Ramos (cell line): ENCODE results near the gene ARPC5L.

Experiments used
- in situ Hi-C: fragments of 300-500 bp; cut with MboI; formaldehyde crosslinking; loops from one replicate; pipeline ENCODE4 v1.14.3; 2022; ENCODE audit warnings: low sequenced_read_pairs; ENCODE audit not compliant: unreplicated experiment

Gene ARPC5L

DNA sequence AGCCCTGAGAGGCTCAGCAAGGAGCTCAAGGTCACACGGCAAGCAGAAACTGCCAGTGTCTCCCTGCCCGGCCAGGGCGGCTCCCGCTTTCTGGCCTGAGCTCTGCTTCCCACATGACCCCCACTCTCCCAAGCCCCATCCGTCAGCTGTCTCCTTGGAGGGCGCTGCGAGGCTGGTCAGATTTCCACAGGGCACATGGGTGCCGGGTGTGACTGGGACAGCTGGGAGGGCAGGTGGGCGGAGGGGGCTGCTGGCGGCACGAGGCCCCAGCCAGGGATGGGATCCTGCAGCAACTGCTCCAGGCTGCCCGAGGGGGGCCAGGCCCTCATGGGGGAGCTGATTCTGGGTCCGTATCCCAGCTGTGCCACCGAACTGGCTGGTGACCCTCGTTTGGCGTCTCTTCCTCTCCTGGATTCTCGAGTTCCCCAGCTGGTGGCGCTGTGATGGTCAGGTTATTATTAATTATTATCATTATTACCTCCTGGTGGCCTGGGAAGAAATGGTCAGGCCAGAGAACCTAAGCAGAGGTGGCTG is 21.6 kb upstream of the ARPC5L start:
- in situ Hi-C loops, result loop anchor here (10.0 kb wide), 1 partner anchor 226 kb away; no protein-coding TSS in a partner anchor

DNA sequence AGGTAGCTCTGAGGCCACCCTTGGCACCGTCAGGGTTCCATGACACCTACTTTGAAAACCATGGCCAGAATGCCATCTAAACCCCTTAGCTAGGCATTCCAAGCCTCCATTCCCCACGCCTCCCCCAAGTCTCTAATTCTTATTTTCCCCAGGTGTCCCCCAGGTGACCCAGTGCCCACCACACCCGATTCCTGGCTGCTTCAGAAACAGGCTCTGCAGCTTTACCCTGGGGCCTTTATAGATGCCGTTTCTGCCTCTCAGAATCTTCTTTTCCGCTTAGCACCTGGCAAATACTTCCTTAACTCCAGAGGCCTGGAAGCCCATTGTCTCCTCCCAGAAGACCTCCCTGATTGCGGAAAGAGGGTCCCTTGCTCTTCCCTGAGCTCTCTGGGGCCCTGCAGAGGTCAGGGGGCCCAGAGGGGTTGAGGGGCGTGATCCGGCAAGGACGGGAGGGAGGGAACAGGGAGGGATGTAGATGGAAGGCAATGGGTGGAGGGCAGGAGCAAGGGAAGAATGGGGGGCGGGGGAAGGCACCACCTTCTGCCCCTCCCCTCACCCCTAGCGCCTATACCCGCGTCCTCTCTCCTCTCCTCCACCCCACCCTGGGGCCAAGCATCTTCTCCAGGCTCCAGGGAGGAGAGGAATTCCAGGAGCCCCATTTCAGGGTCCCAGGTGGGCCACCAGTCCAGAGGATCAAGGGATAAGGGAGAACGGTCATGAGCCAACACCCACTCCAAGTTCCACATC is 20.7 kb upstream of the ARPC5L start:
- in situ Hi-C loops, result loop anchor here (10.0 kb wide), 1 partner anchor 226 kb away; no protein-coding TSS in a partner anchor

DNA sequence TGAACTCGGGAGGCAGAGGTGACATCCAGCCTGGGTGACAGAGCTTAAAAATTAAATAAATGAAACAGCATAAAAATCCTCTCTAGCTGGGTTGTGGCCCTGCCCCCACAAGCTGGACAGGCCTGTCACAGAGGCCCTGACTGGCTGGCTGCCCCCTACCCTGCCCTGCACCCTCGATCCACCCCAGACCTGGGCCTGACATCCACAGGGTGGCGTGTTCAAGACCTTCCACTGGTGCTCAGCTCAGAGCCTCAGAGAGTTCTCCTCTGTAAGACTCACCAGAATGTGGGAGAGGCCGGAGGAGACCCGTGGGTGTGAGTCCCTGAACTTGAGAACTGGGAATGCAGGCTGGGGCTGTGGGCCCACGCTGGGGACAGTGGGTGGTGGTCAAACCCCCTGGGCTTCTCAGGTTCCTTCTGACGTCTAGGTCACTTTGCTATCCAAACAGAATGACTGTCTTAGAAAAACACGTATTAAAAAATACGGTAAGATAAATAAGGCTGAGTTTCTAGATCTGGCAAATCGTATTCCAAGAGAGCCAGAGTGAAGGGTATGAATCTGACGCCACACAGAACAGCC is 18.4 kb upstream of the ARPC5L start:
- in situ Hi-C loops, result loop anchor here (10.0 kb wide), 1 partner anchor 229 kb away; no protein-coding TSS in a partner anchor

DNA sequence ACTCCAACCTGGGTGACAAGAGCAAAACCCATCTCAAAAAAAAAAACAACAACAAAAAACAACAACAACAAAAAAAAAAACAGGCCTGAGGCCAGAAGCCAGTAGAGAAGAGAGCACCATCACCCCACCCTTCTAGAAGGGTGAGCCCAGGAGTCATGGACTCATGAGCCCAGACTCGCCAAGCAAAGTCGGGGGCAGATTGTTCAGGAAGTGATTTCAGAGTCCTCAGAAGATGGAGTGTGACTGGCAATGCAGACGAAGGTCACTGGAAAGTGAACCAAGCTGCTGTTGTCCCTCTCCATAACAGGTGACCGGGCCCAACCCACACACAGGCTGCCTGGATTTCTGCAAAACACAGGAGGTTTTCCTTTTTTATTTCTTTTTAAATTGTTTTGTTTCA is 17.6 kb upstream of the ARPC5L start:
- in situ Hi-C loops, result loop anchor here (10.0 kb wide), 1 partner anchor 229 kb away; no protein-coding TSS in a partner anchor

DNA sequence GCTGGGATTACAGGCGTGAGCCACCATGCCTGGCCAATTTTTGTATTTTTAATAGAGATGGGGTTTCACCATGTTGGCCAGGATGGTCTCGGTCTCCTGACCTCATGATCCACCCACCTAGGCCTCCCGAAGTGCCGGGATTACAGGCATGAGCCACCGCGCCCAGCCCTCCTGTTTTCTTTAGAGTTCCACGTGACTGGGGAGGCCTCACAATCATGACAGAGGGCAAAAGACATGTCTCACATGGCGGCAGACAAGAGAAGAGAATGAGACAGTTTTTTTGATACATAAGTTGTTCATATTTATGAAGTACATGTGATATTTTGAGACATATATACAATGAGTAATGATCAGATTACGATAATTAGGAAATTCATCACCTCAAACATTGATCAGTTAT is 15.5 kb upstream of the ARPC5L start:
- in situ Hi-C loops, result loop anchor here (10.0 kb wide), 1 partner anchor 232 kb away; no protein-coding TSS in a partner anchor

DNA sequence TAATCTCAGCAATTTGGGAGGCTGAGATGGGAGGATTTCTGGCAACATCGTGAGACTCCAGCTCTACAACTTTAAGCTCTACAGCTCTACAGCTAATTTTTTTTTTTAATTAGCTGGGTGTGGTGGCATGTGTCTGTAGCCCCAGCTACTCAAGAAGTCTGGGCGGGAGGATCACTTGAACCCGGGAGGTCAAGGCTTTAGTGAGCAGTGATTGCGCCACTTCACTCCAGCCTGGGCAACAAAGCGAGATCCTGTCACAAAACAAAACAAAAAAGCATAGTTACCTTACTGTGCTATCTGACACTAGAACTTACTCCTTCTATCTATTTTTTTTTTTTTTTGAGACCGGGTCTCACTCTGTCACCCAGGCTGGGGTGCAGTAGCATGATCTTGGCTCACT is 15.0 kb upstream of the ARPC5L start:
- in situ Hi-C loops, result loop anchor here (10.0 kb wide), 1 partner anchor 232 kb away; no protein-coding TSS in a partner anchor

DNA sequence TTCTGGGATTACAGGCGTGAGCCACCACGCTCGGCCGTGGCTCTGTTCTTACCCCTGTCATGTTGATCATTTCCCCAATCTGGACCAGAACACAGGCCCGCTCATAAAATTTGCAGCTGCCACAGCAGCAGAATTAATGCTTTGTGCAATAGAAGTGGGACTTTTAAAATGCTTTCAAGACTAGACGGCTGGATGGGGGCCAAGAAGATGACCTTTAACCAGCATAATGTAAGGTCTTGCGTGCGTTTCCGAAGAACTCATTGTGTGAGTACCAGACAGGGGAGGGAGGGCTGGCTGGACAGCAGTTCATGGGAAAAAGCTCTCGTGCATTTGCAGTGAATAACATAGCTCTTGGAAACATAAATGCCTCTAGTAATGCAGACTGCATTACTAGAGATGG is 12.1 kb upstream of the ARPC5L start:
- in situ Hi-C loops, result loop anchor here (5.0 to 10.0 kb wide), 2 partner anchors 78 to 235 kb away; partner anchors contain the start of gene NR6A1

DNA sequence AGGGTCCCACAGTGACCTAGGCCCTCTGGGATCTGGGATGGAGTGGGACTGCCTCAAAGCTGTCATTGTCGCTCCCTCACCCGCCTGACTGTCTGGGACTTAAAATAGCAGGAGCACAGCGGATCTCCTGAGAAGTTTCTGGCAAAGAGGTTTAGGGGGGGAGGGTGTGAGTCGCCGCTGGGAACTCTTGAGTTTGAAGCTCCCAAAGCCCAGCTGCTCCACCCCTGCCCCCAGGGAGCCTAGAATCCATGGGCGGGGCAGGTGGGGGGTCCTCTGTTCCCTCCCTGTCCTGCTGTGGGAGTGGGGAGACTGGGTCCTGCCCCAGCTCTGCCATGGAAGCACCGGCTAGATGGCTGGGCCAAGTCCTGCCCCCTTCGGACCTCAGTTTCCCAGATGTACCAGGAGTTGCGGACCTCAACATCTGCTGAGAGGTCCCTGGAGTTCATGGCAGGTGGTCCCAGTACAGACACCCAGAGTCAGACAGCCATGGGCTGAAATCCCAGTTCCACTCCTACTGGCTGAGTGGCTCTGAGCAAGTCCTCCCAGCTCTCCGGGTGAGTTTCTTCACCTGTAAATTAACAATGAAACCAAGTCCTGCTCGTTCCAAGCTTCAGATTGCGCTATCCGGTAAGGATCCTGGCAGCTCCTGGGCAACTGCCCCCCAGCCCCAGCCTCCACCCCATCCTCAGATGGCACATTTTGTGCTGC is 9.7 kb upstream of the ARPC5L start:
- in situ Hi-C loops, result loop anchor here (5.0 kb wide), 1 partner anchor 80 kb away; the partner anchor contains the start of gene NR6A1

DNA sequence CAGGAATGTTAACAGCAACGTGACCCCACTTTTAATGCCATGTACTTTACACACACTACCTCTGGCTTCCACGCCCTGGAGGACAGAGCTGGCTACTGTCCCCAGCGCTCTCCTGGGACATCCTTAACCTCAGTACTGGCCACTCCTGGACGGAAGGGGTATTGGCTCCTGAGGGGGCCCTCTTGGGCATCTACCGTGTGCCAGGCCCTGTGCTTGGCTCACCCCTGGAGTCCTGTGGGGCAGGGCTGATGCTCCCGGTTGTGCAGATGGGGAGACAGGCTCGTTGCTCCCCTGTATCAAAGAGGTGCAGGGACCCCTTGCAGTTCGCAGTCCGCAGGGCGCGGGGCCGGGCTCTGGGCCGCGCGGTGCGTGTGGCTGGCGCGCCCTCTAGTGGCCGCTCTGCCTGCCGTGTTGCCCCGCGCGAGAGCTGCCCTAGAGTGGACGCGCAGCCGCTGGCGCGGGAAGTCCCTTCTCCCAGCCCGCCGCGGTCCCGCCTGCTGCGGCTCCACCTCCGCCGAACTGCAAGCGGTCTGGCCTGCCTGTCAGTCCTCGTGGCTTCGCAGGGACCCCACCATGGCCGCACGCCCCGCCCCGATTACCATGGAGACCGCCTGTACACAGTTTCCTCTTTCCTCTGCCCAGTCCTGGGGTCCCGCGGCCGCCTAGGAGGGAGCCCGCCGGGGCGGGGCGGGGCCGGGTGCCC is 8.9 kb upstream of the ARPC5L start, which contains the start of gene WDR38:
TSS of gene WDR38 (plus strand) at position 632 of the 703 bp plus-strand sequence. CDS start 72 bp downstream, outside the sequence.
- in situ Hi-C loops, result loop anchor here (5.0 kb wide), 1 partner anchor 81 kb away; the partner anchor contains the start of gene NR6A1

DNA sequence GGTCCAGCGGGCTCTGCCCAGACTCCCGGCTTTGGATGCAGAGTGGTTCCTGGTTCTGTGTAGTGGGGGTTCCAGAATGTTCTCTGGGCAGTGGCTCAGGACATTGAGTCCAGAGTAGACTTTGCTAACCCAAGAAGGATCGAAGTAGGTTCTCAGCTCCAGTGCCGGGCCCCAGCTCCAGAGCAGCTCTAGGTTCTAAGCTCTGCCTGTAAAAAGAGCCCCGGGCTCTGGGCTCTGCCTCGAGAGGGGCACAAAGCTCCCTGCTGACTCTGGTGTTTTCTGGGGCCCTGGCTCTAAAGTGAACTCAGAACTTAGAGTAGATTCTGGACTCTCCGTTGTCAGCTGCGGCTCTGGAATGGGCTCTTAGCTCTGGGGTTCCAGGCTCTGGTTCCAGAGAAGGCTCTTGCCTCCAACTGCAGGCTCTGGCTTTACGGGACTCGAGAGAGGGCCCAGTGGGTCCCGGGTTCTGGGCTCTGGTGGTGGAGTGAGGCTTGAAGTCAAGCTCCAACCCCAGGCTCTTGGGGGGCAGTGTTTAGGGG is 8.3 kb upstream of the ARPC5L start:
- in situ Hi-C loops, result loop anchor here (5.0 kb wide), 1 partner anchor 81 kb away; the partner anchor contains the start of gene NR6A1

DNA sequence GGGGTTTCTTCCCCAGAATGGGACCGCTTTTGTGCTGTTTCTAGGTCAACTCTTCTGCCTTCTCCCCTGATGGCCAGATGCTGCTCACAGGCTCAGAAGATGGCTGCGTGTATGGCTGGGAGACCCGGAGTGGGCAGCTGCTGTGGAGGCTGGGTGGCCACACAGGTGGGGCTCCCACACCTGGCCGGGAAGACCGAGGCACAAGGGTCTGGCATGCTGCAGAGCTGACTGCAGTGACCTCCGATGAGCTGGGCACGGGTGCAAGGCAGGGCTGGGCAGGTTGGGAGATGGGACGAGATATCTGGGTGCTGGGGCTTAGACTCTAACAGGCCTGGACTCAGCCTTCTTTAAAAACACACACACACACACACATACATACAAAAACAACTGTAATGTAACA is 7.8 kb upstream of the ARPC5L start:
- in situ Hi-C loops, result loop anchor here (5.0 kb wide), 1 partner anchor 82 kb away; the partner anchor contains the start of gene NR6A1

DNA sequence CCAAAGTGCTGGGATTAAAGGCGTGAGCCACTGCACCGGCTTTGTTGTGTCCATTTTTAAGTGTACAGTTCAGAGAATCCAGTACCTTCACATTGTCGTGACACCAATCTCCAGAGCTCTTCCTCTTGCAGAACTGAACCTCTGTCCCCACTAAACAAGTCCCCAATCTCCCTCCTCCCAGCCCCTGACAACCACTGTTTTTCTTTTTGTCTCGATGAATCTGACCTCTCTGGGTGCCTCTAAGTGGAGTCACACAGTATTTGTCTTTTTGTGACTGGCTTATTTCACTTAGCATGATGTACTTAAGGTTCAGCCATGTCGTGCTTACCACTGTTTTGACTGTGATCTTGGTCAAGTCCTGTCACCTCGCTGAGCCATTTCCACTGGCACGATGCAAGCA is 7.1 kb upstream of the ARPC5L start:
- in situ Hi-C loops, result loop anchor here (5.0 kb wide), 1 partner anchor 83 kb away; the partner anchor contains the start of gene NR6A1

DNA sequence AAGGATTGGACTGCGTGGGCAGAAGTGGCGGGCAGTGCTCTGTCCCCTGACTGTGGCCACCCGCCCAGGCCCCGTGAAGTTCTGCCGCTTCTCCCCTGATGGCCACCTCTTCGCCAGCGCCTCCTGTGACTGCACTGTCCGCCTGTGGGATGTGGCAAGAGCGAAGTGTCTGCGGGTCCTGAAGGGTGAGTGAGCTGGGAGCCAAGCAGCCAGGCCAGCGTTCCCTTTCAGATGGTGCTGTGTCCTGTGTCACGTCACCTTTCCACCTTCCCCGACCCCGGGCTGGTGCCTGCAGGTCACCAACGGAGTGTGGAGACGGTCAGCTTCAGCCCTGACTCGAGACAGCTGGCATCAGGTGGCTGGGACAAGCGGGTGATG is 6.4 kb upstream of the ARPC5L start:
- in situ Hi-C loops, result no loop called here

DNA sequence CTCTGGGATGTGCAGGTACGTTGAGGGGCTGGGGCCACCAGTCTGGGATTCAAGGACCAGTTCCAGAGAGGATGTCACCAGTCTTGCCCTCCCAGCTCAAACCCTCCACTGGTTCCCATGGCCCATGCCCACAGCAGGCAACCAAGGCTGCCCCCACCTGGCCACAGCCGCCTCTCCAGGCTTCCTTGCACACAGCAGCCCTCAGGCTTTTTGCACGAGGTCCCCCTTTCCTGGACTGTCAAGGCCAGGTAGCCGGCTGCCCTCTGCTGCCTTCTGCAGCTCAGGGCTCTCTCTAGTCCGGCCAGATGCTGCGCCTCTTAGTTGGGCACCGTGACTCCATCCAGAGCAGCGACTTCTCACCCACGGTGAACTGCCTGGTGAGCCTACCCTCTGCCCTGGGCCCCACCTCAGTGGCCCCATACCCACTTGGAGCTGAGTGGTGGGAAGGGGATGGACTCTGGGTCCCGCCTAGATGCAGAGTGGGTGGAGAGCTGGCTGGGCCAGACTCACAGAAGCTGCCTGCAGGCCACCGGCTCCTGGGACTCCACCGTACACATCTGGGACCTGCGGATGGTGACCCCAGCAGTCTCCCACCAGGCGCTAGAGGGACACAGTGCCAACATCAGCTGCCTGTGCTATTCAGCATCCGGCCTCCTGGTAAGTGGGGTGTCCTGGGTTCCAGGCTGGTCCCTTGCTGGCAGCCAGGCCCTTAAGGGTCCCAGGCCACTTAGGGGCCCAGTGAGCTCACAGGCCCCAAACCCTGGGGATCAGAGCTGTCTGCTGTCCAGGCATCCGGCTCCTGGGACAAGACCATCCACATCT is 5.8 kb upstream of the ARPC5L start:
- in situ Hi-C loops, result no loop called here

DNA sequence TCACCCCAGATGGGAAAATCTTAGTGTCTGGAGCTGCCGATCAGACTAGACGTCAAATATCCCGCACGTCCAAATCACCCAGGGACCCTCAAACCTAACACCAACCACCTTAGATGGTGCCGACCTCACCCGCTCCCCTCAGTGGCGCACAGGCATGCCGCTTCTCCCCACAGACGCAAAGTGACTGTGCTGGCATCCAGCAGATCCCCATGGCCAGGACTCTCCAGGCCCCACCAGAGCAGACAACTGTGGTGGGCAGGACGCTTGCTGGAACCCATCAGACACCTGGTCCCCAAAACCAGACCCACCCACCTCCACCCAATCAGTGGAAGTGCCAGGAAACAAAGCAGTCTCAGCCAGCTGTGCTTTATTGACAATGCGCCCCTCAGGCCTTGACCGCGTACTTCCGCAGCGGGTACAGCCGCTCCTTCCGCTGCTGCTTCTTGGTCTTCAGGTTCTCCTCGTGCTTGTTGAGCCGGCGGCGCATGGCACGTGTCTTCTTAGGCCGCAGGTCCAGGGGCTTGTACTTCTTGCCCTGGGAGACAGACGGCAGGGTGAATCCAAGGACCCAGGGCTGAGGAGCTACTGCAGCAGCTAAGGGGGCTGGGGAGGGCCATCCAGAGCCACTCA is 4.3 kb upstream of the ARPC5L start:
- in situ Hi-C loops, result no loop called here

DNA sequence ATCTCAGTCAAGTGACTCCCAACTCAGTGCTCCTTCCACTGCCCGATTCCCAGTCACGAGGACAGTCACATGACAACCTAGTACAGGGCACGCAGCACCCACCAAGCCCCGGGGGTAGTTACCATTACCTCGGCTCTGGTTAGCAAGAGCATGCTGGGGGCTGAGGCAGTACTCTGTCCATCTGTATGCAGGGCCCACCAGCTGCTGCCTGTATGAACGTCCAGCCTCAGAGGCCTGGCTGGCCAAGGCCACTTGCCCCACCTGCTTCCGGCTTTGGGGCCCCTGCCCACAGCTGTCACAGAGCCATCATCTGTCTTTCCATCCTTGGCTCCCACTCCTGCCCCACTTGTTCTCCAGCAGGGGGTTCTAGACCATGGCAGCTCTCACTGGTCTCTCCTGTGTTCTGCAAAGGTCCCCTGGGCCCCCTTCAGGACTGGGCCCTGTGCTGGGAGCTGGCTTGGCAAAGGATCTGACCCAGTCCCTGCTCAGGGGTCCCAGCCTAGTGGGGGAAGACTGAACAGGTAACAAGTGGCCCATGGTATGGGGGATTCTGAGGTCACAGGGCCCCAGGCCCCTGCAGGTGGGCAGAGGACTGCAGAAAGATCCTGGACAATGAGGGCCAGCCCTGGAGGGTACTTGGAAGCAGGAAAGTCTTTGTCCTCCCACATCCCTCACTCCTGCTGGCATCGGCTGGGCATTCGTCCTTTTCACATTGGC is 3.4 kb upstream of the ARPC5L start:
- in situ Hi-C loops, result no loop called here

DNA sequence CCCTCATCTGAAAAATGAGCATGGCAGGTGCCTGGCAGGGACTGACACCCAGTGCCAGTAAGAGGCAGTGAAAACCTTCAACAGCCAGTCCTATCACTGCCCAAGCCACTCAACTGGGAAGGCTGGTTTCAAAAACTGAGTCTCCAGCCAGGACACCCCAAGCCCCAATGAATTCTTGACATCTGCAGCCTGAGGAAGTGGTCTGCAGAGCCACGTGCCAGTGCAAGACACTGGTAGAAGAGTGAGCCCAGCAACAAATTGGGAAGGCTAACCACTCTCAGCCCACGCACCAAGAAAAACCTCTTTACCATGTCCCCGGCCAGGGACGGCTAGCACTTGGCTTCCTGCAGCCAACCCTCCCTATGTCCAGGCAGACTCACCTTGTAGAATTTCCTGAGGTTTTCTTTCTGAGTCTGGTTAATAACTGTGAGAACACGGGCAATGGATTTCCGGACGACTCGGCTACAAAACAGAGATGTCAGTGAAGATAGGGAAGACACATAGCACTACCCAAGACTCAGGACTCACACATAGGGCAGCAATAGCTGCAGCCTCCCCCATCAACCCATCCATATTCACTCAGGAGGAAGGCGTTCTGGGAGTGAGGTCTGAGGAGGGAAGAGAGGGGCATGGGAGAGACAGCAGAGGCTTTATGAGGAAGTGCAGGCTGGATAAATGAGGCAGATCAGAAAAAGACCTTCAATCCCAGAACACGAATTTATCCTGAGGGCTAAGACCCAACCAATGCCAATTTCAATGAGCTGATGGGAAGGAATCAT is 1.9 kb upstream of the ARPC5L start:
- in situ Hi-C loops, result no loop called here
